Stomach (tissue), 4 donors: ENCODE measurements around the gene MICAL2.

ENCODE experiments used
- CTCF ChIP-seq, 7 experiments: fragments of 450-650 bp in 4 of 7; fragments of 200-600 bp in 3 of 7; sonication (generic) in 3 of 7; IDR thresholded peaks; one replicate each; pipeline ENCODE4 v1.5.1; 2016 to 2019; ENCODE audit warnings: antibody characterized with exemption in 7 of 7, control low read depth in 2 of 7, mild to moderate bottlenecking in 1 of 7
- POLR2A ChIP-seq, 4 donors: fragments of 450-650 bp; IDR thresholded peaks; one replicate each; pipeline ENCODE4 v1.6.1; 2016; ENCODE audit warnings: antibody characterized with exemption in 4 of 4, control low read depth in 2 of 4, mild to moderate bottlenecking in 1 of 4, moderate library complexity in 1 of 4
- POLR2AphosphoS5 ChIP-seq, 3 donors: sonication (generic); formaldehyde crosslinking; IDR thresholded peaks; one replicate each; pipeline ENCODE4 v1.6.1; 2016; ENCODE audit warnings: antibody characterized with exemption in 3 of 3

- TF ChIP-seq POLR2A (IDR thresholded peaks at IDR 0.05), result no peak
- no peak for TF ChIP-seq POLR2AphosphoS5 (IDR thresholded peaks at IDR 0.05)
- TF ChIP-seq CTCF (IDR thresholded peaks at IDR 0.05), result no peak
Measured at GRCh38 chr11:12177739-12178338, 67.4 kb downstream of the MICAL2 start.
